Activated naive CD4-positive, alpha-beta T cell treated with Interleukin-2 at 50 U/mL for 16 hours (primary cell): ENCODE results near the gene CD81.
"Not testable (repeated sequence)": the region's sequence is repeated elsewhere in the genome, so short reads cannot be mapped to it uniquely, and the experiment has no call there.

Source experiments
- DNase-seq: peaks from one replicate; pipeline ENCODE4 v3.0.0-alpha.2; 2020

The CD81 gene

DNA sequence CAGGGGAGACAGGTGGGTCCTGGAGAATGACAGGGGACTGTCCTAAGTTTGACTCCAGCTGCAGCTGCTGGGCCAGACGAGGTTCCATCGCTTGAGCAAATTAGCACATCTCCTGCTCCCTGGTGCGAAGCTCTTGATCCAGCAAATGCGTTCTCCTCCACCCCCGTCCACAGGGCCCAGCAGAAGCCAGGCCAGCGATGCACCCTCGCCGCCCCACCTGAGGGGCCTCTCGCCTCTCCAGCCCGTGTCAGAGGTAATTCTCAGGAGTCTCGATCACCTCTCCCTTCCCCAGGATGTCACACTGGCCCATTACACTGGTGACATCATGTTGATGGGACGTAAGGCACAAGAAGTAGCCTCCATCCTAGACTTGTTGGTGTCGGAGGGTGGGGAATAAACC, 19.5 kb upstream of the CD81 start:
- DNase-seq = not testable (repeated sequence)

DNA sequence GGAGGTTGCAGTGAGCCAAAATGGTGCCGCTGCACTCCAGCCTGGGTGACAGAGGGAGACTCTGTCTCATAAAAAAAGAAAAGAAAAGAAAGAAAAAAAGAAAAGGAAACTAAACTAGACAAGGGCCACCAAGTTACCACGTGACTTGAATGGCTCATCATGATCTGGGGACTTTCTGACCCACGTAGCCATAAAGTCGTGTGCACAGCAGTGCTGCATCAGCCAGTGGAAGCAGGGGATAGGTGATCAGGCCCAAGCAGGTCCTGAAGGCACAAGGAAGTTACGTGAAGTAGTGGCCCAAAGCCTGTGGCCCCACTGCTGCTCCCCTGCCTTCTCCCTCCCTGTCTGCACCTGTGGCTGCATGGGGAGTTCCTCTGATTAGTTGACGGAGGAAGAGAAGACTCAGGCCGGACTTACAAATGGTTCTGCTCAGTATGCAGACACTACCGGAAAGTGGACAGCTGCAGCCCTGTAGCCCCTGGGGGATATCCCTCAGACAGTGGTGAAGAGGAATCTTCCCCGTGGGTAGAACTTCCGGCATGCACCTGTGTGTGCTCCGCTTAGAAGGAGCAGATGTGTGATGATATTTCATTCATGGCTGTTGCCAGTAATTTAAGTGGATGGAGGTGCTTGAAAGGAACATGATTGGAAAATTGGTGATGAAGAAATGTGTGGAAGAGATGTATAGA, 18.2 kb upstream of the CD81 start:
- DNase-seq = no peak

DNA sequence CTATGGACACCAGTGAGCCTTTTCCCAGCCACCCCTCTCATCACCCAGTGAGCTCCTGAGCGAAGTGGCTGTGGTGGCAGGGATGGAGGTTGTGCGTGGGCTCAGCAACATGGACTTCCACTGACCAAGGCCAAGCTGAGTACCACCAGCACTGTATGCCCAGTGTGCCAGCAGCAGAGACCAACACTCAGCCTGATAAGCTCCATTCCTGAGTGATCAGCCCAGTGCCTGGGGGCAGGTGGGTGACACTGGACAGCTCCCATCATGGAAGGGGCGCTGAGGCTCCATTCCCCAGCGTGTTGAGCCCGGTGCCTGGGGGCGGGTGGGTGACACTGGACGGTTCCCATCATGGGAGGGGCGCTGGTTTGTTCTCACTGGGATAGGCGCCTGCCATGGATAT, 17.6 kb upstream of the CD81 start:
- DNase-seq = no peak

DNA sequence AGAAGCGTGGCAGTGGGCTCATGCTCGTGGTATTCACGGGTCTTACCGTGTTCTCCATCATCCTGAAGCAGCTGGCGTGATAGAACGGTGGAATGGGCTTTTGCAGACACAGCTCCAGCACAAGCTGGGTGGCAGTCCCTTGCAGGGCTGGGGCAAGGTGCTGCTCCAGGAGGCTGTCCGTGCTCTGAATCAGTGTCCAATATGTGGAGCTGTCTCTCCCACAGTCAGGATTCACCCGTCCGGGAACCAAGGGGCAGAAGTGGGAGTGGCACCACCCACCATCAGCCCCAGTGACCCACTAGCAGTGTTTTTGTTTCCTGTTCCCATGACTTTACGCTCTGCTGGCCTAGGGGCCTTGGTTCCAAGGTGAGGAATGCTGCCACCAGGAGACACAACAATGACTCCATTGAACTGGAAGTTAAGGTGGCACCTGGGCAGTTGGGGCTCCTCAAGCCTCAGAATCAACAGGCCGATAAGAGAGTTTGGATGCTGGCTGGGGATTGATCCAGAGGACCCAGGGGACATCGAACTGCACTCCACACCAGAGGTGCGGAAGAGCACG, 16.9 kb upstream of the CD81 start:
- no peak for DNase-seq

DNA sequence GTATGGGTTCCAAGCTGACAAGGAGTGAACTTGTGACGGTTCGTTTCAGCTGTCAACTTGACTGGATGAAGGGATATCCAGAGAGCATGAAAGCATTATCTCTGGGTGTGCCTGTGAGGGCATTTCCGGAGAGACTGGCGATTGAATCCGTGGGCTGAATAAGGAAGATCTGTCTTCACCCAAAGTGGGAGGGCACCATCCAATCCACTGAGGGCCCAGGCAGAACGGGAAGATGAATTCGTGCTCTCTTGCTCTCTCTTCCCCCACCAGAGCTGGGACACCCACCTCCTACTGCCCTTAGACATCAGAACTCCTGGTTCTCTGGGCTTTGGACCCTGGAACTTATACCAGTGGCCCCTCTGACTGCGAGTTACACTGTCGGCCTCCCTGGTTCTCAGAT, 15.5 kb upstream of the CD81 start:
- no peak for DNase-seq

DNA sequence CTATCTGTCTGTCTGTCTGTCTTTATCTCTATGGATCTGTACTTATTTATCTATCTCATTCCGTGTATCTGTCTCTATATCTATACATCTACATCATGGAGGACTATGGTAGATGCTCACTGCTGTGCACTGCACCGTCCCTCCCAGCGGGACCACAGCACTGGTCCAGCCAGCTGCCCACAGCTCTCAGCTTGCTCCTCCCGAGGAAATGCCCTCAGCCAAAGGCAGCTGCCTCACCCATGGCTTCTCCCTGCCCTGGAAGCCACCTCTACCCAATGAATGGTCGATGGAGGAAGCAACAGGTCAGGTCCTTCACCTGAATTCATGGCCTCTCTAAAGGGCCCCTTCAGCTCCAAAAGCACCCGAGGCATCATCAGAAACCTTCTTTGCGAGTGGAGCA, 14.7 kb upstream of the CD81 start:
- DNase-seq = no peak

DNA sequence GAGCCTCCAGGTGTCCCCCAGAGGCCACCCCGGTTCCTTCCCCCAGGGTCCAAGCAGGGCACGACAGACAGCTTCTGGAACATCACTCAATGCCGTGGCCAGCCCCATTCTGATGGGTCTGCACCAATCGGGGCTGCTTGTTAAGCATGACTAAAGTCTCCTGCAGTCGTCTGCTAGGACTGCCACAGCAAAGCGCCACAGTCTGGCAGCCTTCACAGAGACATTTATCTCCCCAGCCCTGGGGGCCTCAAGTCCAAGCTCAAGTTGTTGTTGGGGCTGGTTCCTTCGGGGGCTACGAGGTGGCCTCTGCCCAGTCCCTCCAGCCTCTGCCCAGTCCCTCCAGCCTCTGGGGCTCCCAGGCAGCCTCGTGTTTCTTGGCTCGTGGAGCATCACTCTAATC, 14.0 kb upstream of the CD81 start:
- no peak for DNase-seq

DNA sequence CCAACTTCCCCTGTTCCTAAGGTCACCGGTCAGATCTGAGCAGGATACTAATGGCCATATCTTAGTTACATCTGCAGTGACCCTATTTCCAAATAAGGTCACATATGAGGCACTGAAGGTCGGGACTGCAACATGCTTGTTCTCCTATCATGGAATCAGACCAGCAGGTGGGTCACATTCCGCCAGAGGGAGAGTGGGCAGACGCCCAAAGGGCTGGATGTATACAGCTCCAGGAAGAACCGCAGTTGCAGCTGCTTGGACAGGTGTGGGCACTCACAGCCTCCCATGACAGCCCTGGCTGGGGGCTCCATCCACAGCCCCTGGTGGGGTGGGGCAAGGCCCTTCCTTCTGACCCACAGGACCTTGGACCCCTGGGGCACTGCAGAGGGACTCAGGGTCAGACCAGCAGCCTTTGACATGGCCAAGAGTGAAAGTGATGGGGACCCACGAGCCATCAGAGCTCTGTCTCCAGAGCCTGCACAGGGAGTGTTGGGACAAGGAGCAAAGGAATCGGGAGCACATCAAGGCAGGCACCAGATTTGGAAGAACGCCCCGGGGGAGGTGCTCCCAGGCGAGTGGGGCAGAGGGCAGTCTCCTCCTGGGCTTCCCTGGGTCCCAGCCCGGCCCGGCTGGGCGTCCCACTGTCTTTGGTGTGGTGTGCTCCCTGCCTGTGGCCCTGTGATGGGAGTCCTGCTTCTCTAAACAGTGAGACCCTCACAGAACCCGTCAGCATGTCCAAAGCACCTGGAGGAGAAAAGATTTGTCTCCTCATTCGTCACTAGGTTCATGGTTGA, 13.3 kb upstream of the CD81 start:
- DNase-seq = no peak

DNA sequence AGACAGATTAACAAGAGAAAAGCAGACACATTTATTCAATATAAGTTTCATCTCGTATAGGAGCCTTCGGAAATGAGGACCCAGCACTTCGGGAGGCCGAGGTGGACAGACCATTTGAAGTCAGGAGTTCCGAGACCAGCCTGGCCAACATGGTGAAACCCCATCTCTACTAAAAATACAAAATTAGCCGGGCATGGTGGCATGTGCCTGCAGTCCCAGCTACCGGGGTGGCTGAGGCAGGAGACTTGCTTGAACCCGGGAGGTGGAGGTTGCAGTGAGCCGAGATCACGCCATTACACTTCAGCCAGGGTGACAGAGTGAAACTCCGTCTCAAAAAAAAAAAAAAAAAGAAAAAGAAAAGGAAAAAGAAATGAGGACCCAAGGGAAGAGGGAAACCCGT, 12.7 kb upstream of the CD81 start:
- not testable (repeated sequence) for DNase-seq

DNA sequence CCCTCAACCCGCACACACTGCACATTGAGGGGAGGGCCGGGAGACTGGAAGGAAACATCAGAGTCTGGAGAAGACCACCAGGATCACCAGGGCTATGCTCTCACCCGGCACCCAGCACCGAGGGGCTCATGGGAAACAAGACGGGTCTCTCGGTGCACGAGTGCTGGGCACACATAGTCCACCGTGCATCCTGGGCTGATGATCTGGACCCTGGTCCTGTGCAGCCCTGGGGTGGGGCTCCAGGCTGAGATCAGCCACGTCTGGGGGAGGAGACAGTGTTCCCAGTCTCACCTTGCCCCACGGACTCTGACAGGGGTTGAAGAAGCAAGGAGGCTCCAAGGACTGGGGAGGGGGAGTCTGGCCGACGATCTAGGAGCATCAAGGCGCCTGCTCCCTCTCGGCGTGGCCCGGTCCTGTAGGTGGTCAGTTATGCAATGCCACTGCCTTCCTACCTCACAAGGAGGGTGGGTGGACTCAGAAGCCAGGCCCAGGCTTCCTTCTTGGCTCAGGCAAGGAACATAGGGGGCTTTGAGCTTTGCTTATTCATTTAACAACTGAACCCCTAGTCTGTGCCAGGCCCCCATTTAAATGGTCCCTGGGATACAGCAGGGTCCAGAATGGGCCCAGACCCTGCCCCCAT, 11.4 kb upstream of the CD81 start:
- no peak for DNase-seq

DNA sequence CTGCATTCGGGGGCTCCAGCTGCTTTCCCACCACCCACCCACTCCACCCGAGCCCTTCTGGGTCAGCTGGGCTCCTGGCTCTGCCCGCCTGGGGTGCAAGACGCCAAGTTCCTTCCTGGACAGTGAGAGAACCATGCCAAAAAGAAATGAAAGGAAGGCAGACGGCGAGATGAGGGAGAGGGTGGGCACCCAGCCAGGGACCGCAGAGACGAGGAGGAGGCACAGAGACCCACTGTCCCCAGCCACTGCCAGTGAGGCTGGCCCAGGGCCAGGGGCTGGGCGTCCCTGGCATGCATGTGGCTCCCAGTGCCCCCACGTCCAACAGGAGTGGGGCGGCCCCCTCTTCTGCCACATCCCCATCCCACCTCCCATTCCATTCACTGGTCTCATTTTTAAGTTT, 10.8 kb upstream of the CD81 start:
- DNase-seq = no peak

DNA sequence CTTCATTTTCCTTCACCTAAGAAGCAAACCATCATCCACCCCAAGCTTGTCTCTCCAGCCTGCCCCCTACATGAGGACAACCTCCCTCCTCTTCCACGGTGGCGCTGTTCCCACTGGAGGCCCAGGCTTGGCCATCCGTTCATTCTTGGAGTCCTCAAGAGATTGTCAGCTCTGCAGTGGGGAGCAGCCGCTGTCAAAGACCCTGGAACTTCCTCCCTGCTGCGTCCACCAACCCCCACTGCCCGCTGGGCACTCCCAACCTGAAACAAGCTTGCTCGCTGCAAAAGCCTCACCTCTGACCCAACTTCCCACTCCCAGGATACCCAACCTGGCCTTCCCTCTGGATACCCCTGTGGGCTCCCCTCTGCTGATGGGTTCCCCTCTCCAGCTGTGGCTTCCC, 10.4 kb upstream of the CD81 start:
- no peak for DNase-seq

DNA sequence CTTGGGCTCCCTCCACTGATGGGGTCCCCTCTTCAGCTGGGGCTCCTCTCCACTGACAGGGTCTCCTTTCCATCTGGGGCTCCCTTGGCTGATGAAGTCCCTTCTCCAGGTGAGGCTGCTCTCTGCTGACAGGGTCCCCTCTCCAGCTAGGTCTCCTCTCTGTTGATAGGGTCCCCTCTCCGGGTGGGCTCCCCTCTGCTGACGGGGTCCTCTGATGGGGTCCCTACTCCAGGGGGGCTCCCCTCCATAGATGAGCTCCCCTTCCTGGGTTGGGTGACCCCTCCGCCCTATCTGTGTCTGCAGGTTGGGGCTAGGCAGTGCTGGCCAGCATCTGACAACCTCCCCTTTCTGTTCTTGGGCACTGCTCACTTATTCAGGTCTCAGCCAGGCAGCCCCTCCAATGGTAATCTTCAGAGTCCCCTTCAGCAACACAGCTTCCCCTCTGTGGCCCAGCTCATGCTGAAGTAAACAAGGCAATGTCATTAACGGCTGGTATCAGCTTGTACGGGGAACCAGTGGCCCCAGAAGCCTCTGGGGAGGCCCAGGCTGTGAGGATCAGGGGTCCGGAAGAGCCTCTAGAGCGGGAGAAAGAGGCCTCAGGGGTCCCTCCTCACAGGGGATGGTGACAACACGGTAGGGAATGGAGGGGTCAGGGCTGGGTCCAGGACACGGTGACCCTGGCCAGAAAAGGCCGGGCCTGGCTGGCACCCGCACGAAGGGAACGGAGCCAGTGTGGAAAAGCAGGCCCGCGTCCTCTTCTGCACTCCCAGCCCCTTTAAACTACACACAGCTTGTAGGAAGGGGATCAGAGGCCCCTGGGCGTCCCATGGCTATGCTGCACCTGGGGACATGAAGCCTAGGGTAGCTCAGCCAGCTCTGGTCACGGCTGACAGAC, 9.6 kb upstream of the CD81 start:
- DNase-seq = no peak

DNA sequence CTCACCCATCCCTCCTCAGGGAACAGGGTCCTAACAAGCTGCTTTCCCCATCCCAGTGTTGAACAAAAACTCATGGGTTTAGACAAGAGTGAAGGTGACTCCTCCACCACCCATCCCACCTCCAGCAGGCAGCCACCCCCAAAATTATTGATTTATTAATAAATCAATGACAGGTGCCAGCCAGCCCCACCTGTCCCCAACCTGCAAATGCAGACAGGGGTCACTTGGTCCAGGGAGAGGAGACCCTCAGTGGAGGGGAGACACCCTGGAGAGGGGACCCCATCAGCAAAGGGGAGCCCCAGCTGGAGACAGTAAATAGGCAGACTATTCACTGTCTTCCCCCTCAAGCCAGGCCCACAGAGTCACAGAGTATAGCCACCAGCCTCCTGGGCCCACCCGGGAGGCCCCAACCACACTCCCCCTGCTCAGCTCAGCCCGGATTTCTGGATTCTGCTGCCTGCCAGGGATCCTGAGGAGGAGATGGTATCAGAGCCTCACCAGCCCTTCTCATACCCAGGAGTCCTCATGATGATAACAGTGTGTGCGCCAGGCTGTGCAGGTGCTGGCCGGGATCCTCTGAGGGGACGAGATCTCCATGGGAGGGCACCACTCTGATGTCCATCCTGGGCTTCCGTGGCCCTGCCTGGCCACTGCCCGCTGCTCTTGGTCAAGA, 8.8 kb upstream of the CD81 start:
- no peak for DNase-seq

DNA sequence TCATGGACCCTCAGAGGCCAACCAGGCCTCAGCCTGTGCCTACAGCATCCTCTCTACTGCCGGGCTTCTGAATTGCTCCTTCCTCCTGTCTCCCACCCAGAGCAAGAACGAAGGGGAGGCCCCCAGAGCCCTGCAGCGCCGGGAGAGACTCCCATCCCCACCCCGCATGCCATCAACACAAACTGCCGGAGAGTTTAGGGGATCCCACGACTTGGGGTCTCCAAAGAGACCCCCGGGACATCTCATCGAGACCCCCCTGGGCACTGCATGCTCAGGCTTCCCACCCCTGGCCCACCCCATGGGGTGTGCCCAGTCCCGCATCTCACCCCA, 8.3 kb upstream of the CD81 start:
- DNase-seq = no peak

DNA sequence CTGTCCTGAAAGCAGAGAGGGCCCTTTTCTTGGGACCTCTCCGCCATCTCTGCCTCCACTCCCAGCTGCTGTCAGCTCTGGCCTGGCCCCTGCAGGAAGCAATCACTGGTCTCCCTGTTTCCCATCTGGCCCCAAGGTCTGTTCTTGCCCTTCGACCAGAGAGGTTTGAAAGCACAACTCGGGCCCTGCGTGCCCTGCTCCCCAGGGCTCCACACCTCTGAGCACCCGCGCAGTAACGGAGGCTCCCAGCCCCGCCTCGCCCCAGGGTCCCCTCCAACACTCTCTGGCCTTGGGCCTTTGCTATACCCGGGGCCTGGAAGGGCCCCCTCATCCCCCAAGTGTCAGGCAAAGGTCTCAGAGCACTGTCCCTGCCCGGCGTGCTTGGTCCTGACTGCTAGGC, 7.8 kb upstream of the CD81 start:
- no peak for DNase-seq

DNA sequence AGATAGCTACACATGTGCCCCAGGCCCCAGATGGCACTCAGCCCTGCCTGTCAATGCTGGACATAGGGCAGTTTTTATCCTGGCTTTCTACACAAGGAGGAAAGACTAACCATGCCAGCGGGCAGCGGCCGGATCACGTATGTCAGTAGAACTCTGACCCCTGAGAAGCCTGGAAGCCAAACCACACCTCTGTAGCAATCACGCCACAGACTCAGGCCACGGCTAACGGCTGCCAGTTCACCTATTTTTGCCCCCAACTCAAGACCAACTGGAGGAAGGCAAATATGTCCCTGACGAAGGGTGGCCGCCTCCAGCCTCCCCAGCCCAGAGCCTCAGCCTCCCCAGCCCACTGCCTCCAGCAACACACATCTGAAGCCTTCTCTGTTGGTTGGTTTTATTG, 7.2 kb upstream of the CD81 start:
- no peak for DNase-seq

DNA sequence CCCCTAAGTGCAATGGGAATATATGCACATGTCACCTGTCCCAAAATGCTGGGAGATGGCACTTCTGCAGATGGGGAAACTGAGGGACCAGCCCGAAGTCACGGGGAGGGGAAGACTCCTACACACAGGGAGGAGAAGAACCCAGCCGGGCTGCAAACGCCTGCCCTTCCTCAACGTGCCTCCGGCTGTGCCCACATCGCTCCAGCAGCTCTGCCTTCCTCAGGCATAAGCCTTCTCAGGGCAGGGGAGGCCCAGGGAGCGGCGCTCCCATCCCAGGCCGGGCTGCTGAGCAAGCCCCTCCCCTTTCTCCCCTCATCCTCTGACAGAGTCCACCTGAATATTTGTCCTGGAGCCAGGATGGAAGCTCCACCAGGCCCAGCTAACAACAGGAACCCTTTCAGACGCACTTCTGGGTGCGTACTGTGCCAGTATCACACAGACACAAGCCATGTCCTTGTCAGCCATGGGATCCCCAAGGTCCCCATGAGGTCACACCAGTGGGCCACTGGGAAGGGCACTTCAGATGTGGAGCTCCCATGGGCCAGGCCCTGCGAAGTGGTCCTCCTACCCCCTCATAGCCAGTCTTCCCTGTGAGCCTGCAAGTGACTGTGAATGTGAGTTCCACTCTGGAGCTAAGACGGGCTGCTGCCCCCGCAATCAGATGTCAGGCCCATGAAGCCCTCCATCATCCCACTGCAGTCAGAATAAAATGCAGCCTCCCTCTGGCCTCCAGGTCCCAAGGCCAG, 2.5 kb upstream of the CD81 start:
- DNase-seq = no peak

DNA sequence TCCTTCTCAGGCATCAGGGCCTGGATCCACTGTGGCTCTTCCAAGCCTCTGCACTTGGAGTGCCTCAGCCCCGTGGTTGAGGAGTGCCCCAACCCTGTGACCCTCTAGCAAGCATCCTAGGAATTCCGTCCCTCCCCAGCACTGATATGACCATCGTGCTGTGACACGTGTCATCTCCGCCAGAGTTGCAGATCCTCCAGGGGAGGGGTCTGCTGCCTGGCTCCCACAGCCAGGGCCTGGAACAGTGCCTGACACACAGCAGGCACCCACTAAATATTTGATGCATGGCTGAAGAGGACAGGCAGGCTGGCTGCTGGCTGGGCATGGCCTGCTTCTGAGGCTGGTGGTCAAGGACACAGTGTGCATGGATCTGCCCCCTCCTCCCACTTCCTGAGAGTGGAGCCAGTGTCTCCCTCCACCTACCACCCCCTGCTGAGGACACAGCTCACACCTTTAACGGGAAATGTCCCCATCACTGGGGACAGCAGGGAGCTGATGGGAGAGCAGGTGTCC, 1.7 kb upstream of the CD81 start:
- no peak for DNase-seq

DNA sequence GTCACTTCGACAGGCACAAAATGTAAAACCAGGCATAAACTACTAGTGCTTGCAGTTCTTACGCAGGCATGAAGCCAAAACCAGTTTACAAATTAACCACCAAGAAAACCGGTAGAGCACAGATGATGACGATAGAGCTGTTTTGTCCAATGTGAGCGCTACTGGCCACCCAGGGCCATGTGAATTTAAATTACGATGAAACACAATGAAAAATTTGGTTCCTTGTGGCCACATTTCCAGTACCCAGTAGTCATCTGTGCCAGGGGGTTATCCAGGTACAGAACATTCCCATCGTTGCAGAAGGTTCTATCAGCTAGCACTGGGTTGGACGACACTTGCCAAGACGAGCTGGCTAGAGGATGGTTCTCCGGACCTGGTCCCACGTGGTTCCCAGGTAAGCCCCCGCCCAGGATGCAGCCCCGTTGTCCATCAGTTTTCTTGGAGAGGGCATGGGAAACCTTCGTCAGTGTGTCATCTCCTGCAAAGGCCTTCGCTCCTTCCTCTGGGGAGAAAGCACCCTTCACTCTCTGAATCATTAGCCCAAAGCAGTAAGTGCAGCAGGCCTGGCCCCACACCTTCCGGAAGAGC, 1.1 kb upstream of the CD81 start:
- DNase-seq = no peak
